NK-92 (cell line): ENCODE measurements around the gene ARHGEF10L.

Experiments used
- DNase-seq: peaks from one replicate; lab custom pipeline; 2025; ENCODE audit not compliant: unreplicated experiment; lab: John Stamatoyannopoulos, UW

Gene ARHGEF10L

GRCh38 chr1:17567582-17567981 is 28.1 kb downstream of the ARHGEF10L start:
- DNase-seq = no peak

GRCh38 chr1:17568014-17568900 is 28.8 kb downstream of the ARHGEF10L start:
- no peak for DNase-seq

GRCh38 chr1:17569200-17570139 is 30.0 kb downstream of the ARHGEF10L start:
- DNase-seq = no peak

GRCh38 chr1:17570228-17570627 is 30.7 kb downstream of the ARHGEF10L start:
- DNase-seq = no peak

- no peak for DNase-seq
Observed at GRCh38 chr1:17572264-17572985, 32.9 kb downstream of the ARHGEF10L start.

GRCh38 chr1:17573518-17574041 is 34.1 kb downstream of the ARHGEF10L start:
- DNase-seq = no peak

GRCh38 chr1:17574516-17574915 is 35.0 kb downstream of the ARHGEF10L start:
- no peak for DNase-seq

GRCh38 chr1:17575797-17576518 is 36.5 kb downstream of the ARHGEF10L start:
- no peak for DNase-seq

GRCh38 chr1:17576519-17576853 is 37.0 kb downstream of the ARHGEF10L start:
- DNase-seq = no peak

- DNase-seq = no peak
Observed at GRCh38 chr1:17577907-17578297, 38.4 kb downstream of the ARHGEF10L start.

GRCh38 chr1:17579951-17580939 is 40.7 kb downstream of the ARHGEF10L start:
- no peak for DNase-seq

GRCh38 chr1:17581389-17582123 is 42.1 kb downstream of the ARHGEF10L start:
- no peak for DNase-seq

- DNase-seq = no peak
Observed at GRCh38 chr1:17582124-17582774, 42.8 kb downstream of the ARHGEF10L start.

GRCh38 chr1:17584539-17584938 is 45.0 kb downstream of the ARHGEF10L start:
- no peak for DNase-seq

GRCh38 chr1:17585266-17585987 is 45.9 kb downstream of the ARHGEF10L start:
- no peak for DNase-seq

- DNase-seq = no peak
Observed at GRCh38 chr1:17586172-17586964, 46.9 kb downstream of the ARHGEF10L start.

GRCh38 chr1:17587693-17588047 is 48.2 kb downstream of the ARHGEF10L start:
- no peak for DNase-seq
